HUDEP-2 (cell line): ENCODE results near the gene FAM20A.

Experiments
- DNase-seq, 76 experiments: peaks; one replicate each; lab custom pipeline; 2025; ENCODE audit not compliant: unreplicated experiment in 76 of 76; lab: John Stamatoyannopoulos, UW

FAM20A gene

GRCh38 chr17:68611353-68612208, 10.4 kb upstream of the FAM20A start:
- no peak for DNase-seq

- no peak for DNase-seq
Measured at GRCh38 chr17:68610554-68610953, 9.4 kb upstream of the FAM20A start.

GRCh38 chr17:68608515-68609130, 7.5 kb upstream of the FAM20A start:
- DNase-seq: no peak

- no peak for DNase-seq
Measured at GRCh38 chr17:68606451-68607307, 5.5 kb upstream of the FAM20A start.

- no peak for DNase-seq
Measured at GRCh38 chr17:68605914-68606313, 4.7 kb upstream of the FAM20A start.

GRCh38 chr17:68603656-68604055, 2.5 kb upstream of the FAM20A start:
- no peak for DNase-seq

- DNase-seq: no peak
Measured at GRCh38 chr17:68603027-68603426, 1.9 kb upstream of the FAM20A start.

GRCh38 chr17:68602289-68602688, 1.1 kb upstream of the FAM20A start:
- DNase-seq: no peak

- no peak for DNase-seq
Measured at GRCh38 chr17:68601565-68602288, 560 bp upstream of the FAM20A start.

GRCh38 chr17:68600067-68600930, 868 bp downstream of the FAM20A start:
- no peak for DNase-seq

GRCh38 chr17:68599552-68600066, 1.6 kb downstream of the FAM20A start:
- no peak for DNase-seq

GRCh38 chr17:68599091-68599490, 2.1 kb downstream of the FAM20A start:
- no peak for DNase-seq

GRCh38 chr17:68598545-68598961, 2.6 kb downstream of the FAM20A start:
- DNase-seq: no peak

GRCh38 chr17:68598074-68598473, 3.1 kb downstream of the FAM20A start:
- no peak for DNase-seq

- no peak for DNase-seq
Measured at GRCh38 chr17:68596411-68596945, 4.7 kb downstream of the FAM20A start.

GRCh38 chr17:68595986-68596385, 5.2 kb downstream of the FAM20A start:
- no peak for DNase-seq

GRCh38 chr17:68595496-68595895, 5.7 kb downstream of the FAM20A start:
- DNase-seq: no peak

- no peak for DNase-seq
Measured at GRCh38 chr17:68594552-68594951, 6.6 kb downstream of the FAM20A start.
